MV-4-11 (cell line): Measurements from ENCODE around the gene ADCY4.

ENCODE experiments used
- DNase-seq: peaks from one replicate; lab custom pipeline; 2025; lab: John Stamatoyannopoulos, UW

The ADCY4 gene

GRCh38 chr14:24315807-24316596, 18.9 kb downstream of the ADCY4 start:
- DNase-seq = no peak

DNA sequence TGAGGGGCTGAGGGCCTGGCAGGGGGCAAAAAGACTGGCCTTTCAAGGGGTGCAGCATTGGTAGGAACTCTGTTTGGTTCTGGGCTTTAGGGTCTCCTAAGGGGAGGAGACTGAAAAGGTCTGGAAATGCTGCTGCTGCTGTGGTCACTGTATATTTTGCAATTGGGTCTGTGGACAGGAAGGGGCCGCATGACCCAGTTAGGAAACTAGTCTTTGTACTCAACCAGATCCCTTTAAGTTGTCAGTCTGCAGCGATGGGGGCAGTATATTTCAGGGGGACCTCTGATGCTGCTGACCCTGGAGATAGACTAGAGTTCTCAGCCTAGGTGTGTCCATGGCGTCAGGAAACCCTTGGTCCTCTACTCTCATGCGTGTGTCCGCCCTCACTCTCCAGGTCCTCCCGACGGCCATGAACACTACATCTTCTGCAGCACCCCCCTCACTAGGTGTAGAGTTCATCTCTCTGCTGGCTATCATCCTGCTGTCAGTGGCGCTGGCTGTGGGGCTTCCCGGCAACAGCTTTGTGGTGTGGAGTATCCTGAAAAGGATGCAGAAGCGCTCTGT, 19.5 kb downstream of the ADCY4 start:
- no peak for DNase-seq

DNA sequence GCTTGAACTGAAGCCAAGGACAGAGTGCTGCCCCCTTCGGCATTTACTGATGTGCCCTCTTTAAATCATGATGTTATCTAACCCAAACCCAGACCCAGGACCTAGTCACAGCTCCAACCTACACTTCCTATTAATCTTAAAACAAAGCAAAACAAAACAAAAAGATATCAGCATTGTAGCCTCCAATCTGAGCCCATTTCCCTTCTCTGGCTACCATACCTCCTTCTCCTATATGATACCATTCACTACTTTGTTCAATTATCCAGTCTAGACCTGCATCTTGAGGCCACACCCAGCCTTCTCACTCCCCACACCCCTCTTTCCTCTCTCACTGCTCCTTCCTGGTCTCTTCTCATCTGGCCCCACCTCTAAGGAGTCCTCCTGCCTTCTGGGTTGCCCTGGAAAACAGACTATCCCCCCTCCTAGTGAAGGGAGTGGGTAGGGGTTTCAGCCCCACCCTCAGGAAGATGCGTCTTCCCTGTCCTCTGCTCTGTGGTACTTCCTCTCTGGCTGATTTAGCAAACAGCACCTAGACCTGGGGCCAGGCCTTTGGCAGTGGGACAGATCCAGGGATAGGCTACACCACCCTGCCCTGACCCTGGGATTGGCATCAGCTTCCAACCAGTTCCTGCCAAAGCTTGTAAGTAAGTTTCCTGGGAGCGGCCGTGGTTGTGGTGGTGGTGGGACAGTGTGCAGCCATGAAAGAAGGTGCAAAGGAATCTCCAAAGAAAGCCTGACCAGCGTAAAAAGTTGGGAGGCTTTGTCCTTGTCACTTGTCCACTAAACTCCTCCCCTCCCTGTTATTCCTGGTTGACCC, 20.3 kb downstream of the ADCY4 start:
- no peak for DNase-seq

DNA sequence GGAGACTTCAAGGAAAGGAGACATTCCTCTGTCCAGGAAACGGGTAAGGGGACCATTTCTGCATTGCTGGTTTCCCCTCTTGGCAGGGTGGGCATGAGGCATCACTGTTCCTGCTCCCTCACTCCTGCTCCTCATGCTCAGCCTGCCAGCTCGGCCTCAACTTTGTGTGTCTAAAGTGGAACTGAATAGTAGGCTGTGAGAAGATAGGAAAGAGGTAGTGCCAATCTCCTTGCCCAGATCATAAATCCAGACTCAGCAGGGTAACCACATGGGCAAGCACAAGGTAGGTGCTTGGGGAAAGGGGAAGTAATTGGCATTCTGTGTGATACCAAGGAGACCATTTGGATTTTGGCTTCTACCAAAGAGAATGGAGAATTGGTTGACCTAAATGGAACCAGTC, 21.0 kb downstream of the ADCY4 start:
- peak; percentile 80 for DNase-seq

- peak; percentile 98 for DNase-seq
These were observed 21.9 kb downstream of the ADCY4 start for GRCh38 chr14:24312736-24313507.

DNA sequence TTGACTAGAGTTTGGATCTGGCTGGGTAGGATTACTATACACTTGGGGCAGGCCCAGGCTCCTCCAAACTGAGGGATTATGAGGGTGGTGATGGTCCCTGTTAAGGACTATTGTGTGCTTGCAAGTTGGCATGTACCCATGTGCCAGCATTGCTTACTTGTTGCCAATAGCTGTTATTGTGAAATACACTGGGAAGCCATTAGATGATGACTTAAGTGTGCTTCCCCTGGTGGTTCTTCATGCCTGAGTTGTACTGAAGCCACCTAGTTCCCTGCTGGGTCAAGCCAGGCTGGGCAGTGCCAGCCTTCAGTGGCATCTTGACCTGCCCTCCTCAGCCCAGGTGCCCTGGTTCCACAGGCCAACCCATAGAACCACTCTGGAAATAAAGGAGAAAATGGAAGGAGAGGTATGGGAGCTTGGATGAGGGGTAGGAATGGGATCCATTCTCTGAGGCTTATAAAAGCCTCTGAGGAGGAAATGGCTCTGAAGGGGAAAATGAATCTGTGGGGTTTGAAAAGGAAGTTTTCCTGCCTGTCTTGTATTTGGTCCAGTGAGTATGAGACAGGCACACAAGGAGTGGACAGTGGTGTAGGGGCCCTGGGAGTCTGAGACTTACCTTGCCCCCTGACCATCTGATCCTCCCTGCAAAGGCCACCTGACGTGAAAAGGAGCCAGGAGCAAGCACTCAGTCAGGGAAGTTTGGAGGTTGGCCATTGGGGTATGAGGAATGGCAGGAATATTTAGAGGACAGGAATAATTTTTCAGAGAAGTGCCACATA, 22.8 kb downstream of the ADCY4 start:
- DNase-seq = peak; percentile 50

- DNase-seq = peak; percentile 74
These were observed 23.9 kb downstream of the ADCY4 start, which contains the start of gene LTB4R for GRCh38 chr14:24310646-24311604. TSS of gene LTB4R (plus strand) at chr14:24311502. CDS start at chr14:24315652, 4,150 bp downstream.

- no peak for DNase-seq
These were observed 24.6 kb downstream of the ADCY4 start for GRCh38 chr14:24310265-24310645.

DNA sequence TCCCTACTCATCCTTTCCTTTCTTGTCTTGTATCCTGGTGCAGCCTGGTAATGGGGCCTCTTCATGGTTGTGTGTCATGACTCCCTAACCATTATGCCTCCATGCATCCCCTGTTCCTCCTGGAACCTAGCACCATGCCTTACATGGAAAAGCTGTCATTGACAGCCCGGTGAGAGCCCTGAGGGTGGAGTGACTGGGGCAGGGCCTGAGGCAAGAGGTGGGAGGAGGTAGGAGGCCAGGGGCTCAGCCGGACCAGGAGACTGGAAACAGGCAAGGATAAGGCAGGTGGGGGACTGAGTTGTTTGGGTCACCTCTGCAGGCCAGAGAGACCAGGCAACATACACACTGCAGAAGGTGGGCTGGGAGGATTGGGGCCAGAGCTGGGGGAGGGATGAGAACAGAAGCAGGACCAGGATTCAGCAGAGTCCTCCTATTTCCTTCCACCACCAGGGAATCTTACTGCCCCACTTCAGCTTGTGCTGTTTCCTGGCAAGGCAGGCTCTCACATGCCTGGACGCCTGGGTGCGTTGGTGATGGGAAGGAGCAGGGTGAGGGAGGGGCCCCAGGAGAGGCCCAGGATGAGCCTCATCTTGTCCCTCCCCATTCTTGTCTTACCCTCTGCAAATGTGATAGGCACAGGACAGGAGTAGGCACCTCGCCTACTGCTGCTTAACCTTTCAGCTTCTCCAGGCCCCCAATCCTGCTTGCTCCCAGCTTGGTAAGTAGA, 25.2 kb downstream of the ADCY4 start, which contains the start of gene LTB4R2:
Gene LTB4R2 (plus strand): TSS at position 603 of the 727 bp plus-strand sequence. CDS start 525 bp downstream, outside the sequence.
- DNase-seq = no peak

DNA sequence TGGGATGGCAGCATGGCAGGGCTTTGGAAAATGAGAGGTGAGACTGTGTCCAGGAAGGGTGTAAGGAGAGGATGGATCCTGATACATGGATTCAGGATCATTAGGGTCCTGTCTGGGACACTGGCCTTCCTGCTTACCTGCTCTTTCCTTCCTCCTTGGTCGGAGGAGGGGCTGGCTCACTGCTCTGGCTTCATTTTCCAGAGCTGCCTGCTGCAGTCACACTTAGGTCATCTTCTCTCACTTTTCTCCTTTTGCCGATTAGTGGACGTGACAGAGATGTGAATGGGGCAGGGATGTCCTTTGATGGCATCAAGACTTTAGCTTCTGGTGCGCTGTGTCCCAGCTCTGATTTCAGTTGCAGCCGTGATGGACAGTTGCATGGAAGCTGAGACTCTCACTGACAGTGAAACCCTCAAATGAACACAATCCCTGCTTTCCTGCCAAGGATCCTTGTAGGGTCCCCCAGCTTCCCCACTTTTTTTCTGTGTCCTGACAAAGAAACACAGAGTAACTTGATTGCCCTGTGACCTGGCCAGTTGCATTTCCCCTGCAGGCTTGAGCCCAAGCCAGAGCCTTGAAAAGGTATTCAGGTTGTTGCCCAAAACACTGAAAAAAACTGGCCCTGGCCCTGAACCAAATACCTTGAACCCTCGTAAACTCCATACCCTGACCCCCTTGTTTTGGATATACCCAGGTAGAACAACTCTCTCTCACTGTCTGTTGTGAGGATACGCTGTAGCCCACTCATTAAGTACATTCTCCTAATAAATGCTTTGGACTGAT, 26.3 kb downstream of the ADCY4 start:
- DNase-seq = no peak

GRCh38 chr14:24307575-24308341, 27.1 kb downstream of the ADCY4 start, which contains the start of gene CIDEB:
TSS of gene CIDEB (minus strand) at chr14:24307977. CDS start at chr14:24307858, 119 bp downstream.
- DNase-seq = peak; percentile 69

- no peak for DNase-seq
These were observed 27.7 kb downstream of the ADCY4 start for GRCh38 chr14:24307156-24307574.

DNA sequence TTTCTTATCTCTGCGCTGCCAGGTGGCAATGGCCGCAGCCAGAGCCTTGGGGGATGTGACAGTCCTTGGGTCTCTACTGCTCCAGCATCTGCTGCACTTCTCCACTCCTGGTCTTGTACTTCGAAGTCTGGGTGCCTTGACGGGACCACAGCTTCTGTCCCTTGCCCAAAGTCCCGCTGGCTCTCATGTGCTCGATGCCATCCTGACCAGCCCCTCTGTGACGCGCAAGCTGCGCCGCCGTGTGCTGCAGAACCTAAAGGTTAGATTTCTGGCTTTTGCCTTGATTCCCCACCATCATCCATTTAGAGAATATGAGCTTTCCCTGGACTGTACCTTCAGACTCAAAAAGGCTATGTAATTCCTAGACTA, 30.9 kb downstream of the ADCY4 start:
- DNase-seq = no peak

DNA sequence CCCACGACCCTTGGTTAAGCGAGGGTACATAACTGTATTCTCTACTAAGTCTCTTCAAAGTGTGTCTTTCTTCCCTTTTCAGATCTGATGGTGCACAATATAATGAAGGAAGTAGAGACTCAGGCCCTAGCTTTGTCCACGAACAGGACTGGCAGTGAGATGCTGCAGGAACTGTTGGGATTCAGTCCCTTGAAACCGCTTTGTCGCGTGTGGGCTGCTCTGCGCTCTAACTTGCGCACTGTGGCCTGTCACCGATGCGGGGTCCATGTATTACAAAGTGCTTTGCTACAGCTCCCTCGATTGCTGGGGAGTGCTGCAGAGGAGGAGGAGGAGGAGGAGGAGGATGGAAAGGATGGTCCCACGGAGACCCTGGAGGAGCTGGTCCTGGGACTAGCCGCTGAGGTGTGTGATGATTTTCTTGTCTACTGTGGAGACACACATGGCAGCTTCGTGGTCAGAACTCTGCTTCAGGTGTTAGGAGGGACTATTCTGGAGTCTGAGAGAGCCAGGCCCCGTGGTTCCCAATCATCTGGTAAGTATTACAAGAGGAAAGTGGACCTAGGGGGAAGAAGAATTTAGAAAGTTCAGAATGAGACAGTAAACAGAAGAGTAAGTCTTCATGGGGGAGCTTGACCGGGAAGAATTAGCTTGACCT, 34.4 kb downstream of the ADCY4 start:
- no peak for DNase-seq

DNA sequence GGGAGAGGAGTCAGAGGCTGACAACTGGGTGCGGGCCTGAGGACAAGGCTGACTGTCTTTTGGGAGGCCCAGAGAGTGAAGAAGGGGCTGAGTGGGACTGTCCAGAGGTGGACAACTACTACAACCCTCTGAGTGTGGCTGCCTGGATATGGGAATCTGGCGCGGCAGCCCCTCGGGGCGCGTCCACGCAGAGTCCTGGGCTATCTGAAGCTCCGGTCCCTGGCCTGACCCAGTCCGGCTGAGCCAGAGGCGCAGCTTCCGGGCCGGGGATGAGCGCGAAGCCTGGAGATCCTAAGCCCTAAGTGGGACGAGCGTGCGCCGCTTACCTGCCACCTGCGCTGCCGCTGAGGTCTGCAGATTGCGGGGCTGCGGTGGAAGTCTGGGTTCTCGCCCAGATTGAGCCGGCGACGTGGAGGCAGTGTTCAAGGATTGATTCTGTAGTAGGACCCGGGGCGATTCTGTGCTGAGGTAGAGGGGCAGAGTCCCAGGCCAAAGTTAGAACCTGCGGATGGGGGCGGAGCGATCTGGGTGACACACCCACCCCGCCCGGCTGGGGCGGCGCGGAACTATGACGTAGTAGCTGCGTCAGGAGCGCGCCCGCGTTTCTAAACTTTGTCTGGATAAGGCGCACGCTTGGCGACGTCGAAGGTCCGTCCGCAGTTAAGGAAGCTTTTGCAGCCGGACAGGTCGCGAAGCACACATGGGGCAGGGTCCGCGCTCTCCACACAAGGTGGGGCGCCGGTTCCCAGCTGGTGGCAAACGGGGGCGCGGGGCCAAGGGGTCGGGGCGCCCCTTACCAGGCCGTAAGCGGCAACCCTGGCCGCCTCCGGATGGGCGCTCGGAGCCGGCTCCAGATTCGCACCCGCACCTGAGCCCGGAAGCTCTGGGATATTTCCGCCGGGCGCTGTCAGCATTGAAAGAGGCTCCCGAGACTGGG, 35.3 kb downstream of the ADCY4 start, which contains the start of the genes DHRS1 and NOP9:
Gene DHRS1 (minus strand): TSS at position 526 of the 937 bp plus-strand sequence. CDS start 674 bp downstream, outside the sequence.
Gene NOP9 (plus strand): TSS at position 596 of the 937 bp plus-strand sequence. CDS start 105 bp downstream, at position 701.
- peak; percentile 80 for DNase-seq

- DNase-seq = peak; percentile 49
These were observed 36.0 kb downstream of the ADCY4 start for GRCh38 chr14:24298892-24299254.
